GM12873 (cell line): Measurements from ENCODE around the gene PIK3C2G.

Experiments used
- CTCF ChIP-seq: IDR thresholded peaks from 2 replicates; pipeline ENCODE4 v1.5.1; 2012; ENCODE audit warnings: low read depth, mild to moderate bottlenecking, moderate library complexity, low read length, control low read depth; ENCODE audit not compliant: insufficient read depth; ENCODE audit errors: missing control alignments

PIK3C2G gene

GRCh38 chr12:18361433-18361832 lies 100.1 kb downstream of the PIK3C2G start:
- no peak for TF ChIP-seq CTCF

DNA sequence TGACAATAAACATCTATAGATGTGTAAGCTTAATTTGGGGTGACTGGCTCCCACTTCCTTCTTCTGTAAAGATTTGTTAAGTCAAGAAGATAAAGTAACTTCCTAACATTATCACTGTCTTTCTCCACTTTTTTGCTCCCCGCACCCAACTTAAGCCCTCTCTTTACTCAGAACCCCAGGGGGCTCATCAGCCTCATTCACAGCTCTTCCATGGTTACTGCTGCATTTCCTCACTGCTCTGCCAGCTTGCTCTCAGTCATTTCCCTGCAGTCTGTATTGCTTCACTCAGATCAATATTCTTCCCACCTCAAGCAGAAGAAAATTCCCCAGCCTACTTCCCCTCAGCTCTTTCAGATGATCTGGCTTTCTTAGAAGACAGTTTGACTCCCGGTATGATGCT lies 102.0 kb downstream of the PIK3C2G start:
- no peak for TF ChIP-seq CTCF

DNA sequence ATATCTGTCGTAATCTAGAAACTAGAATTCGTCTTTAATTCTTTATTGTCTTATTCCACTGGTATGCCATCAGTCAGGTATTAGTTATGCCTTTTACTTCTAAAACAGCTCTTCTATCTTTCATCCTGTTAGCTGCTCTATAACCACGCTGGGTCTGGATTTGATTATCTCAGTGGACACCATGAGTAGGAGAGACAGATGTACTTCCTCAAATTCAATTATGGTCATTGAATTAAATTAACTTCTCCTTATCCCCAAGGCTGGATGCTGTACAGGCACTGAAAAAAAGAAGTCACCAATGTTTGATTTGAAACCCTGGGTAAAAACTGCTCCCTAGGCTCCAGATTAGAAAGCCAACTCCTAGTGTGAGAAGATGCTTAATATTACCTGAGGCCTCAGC lies 107.3 kb downstream of the PIK3C2G start:
- no peak for TF ChIP-seq CTCF

DNA sequence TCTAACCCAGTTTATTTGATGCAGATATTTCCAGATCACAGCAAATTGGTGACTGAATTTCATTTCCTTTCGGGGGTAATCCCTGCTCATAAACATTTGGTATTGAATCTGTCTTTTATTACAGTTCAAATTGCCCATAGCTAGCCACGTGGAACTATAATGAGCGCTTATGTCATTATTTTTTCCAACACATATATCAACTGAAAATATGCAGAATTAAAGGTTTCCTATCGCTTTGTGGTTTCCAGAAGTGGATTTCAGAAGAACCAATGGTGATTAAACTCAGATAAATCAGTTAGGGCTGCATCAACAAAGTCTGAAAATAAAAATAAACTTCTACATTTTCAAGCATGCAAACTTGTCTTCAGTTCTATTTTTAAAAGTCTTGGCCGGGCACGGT lies 111.9 kb downstream of the PIK3C2G start:
- no peak for TF ChIP-seq CTCF

GRCh38 chr12:18375131-18375530 lies 113.8 kb downstream of the PIK3C2G start:
- no peak for TF ChIP-seq CTCF

DNA sequence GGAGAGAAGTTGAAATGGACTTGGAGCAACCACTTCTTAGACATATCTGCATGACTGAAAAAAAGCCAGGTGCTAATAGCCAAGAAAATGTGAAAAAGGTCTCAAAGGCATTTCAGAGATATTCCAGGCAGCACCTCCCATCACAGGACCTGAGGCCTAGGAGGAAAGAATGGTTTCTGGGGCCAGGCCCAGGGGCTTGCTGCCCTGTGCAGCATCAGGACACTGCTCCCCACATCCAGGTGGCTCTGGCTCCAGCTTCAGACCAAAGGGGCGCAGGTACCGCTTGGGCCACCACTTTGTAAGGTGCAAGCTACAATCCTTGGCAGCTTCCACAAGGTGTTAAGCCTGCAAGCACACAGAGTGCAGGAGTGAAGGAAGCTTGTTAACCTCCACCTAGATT lies 114.3 kb downstream of the PIK3C2G start:
- no peak for TF ChIP-seq CTCF

- no peak for TF ChIP-seq CTCF
Observed at GRCh38 chr12:18382236-18382885, 121.0 kb downstream of the PIK3C2G start.
